ENCODE measurements around the gene ANKRD44.
A peak's percentile ranks its signal among the peaks of the same experiment; 100 is the strongest.

Gene ANKRD44

GRCh38 chr2:197209742-197210408 is 100.7 kb downstream of the ANKRD44 start:
- peak overlapping the region; percentile 95 for H3K27ac ChIP-seq (ENCODE audit: low read depth, low read length, poor library complexity, severe bottlenecking)

GRCh38 chr2:197209246-197209645 is 101.3 kb downstream of the ANKRD44 start:
- H3K27me3 ChIP-seq (ENCODE audit: insufficient read depth, low read length) = no peaks in the 10 kb centered on the region
- peaks cover 9% of the 10 kb centered on the region; the same call in 1 of the 2 replicates for H3K36me3 ChIP-seq (ENCODE audit: insufficient read depth, low read length)
- TF ChIP-seq CTCF (IDR thresholded peaks at IDR 0.05; ENCODE audit: low read length) = no peak
- no peak for TF ChIP-seq EZH2 (IDR thresholded peaks at IDR 0.05; ENCODE audit: borderline replicate concordance, low read length)
- H3F3A ChIP-seq (ENCODE audit: insufficient read depth, low read length) = no peaks in the 10 kb centered on the region
- H4K20me1 ChIP-seq (ENCODE audit: insufficient read depth, low read length) = no peaks in the 10 kb centered on the region
- no peaks in the 10 kb centered on the region for H3K9me3 ChIP-seq (ENCODE audit: low read length)
- peak overlapping the region; percentile 95 for H3K27ac ChIP-seq (ENCODE audit: low read depth, low read length, poor library complexity, severe bottlenecking)
- no peak overlapping the region for H2AFZ ChIP-seq (ENCODE audit: low read length)
- H3K79me2 ChIP-seq (ENCODE audit: insufficient read depth, low read length) = peaks cover 9% of the 10 kb centered on the region
- peak overlapping the region; percentile 59 for H3K4me2 ChIP-seq (ENCODE audit: low read length)
- no peaks in the 10 kb centered on the region for H3K9me2 ChIP-seq (ENCODE audit: low read depth, low read length)
- H3K4me1 ChIP-seq (ENCODE audit: insufficient read depth, low read length, severe bottlenecking) = peaks cover 91% of the 10 kb centered on the region
- peak overlapping the region; percentile 62; the same call in 1 of the 2 replicates for H3K9ac ChIP-seq (ENCODE audit: low read length)
- H3K4me3 ChIP-seq (ENCODE audit: low read depth, low read length, poor library complexity, severe bottlenecking) = no peak overlapping the region

More at GRCh38 chr2:197209742-197210408, 100.7 kb downstream of the ANKRD44 start:
- H3K4me3 ChIP-seq (ENCODE audit: low read depth, low read length, poor library complexity, severe bottlenecking) = peak overlapping the region; percentile 22
- H3K36me3 ChIP-seq (ENCODE audit: insufficient read depth, low read length) = peaks cover 8% of the 10 kb centered on the region; the same call in 1 of the 2 replicates
- peak overlapping the region; percentile 62 for H3K9ac ChIP-seq (ENCODE audit: low read length)
- peaks cover 97% of the 10 kb centered on the region for H3K4me1 ChIP-seq (ENCODE audit: insufficient read depth, low read length, severe bottlenecking)
- no peaks in the 10 kb centered on the region for H3K9me3 ChIP-seq (ENCODE audit: low read length)
- no peaks in the 10 kb centered on the region for H3K9me2 ChIP-seq (ENCODE audit: low read depth, low read length)
- H3K79me2 ChIP-seq (ENCODE audit: insufficient read depth, low read length) = peaks cover 9% of the 10 kb centered on the region
- peak overlapping the region; percentile 59 for H3K4me2 ChIP-seq (ENCODE audit: low read length)
- H3K27me3 ChIP-seq (ENCODE audit: insufficient read depth, low read length) = no peaks in the 10 kb centered on the region
- no peak for TF ChIP-seq EZH2 (IDR thresholded peaks at IDR 0.05; ENCODE audit: borderline replicate concordance, low read length)
- TF ChIP-seq CTCF (IDR thresholded peaks at IDR 0.05; ENCODE audit: low read length) = no peak
- H2AFZ ChIP-seq (ENCODE audit: low read length) = no peak overlapping the region
- no peaks in the 10 kb centered on the region for H3F3A ChIP-seq (ENCODE audit: insufficient read depth, low read length)
- H4K20me1 ChIP-seq (ENCODE audit: insufficient read depth, low read length) = no peaks in the 10 kb centered on the region

GRCh38 chr2:197208841-197209240 is 101.7 kb downstream of the ANKRD44 start:
- H3F3A ChIP-seq (ENCODE audit: insufficient read depth, low read length) = no peaks in the 10 kb centered on the region
- no peak overlapping the region for H3K4me3 ChIP-seq (ENCODE audit: low read depth, low read length, poor library complexity, severe bottlenecking)
- no peaks in the 10 kb centered on the region for H3K9me2 ChIP-seq (ENCODE audit: low read depth, low read length)
- peaks cover 87% of the 10 kb centered on the region for H3K4me1 ChIP-seq (ENCODE audit: insufficient read depth, low read length, severe bottlenecking)
- peak overlapping the region; percentile 59 for H3K4me2 ChIP-seq (ENCODE audit: low read length)
- H3K27me3 ChIP-seq (ENCODE audit: insufficient read depth, low read length) = no peaks in the 10 kb centered on the region
- H4K20me1 ChIP-seq (ENCODE audit: insufficient read depth, low read length) = no peaks in the 10 kb centered on the region
- H3K27ac ChIP-seq (ENCODE audit: low read depth, low read length, poor library complexity, severe bottlenecking) = peak overlapping the region; percentile 95
- peaks cover 9% of the 10 kb centered on the region; the same call in 1 of the 2 replicates for H3K36me3 ChIP-seq (ENCODE audit: insufficient read depth, low read length)
- TF ChIP-seq CTCF (IDR thresholded peaks at IDR 0.05; ENCODE audit: low read length) (no peak), EZH2 (IDR thresholded peaks at IDR 0.05; ENCODE audit: borderline replicate concordance, low read length) (no peak)
- no peak overlapping the region for H3K9ac ChIP-seq (ENCODE audit: low read length)
- H3K9me3 ChIP-seq (ENCODE audit: low read length) = no peaks in the 10 kb centered on the region
- H3K79me2 ChIP-seq (ENCODE audit: insufficient read depth, low read length) = peaks cover 9% of the 10 kb centered on the region
- no peak overlapping the region for H2AFZ ChIP-seq (ENCODE audit: low read length)
